GM15510 (cell line): ENCODE measurements around the gene CAPZA3.

ENCODE experiments used
- POLR2A ChIP-seq: IDR thresholded peaks from 3 replicates; pipeline ENCODE4 v1.6.1; 2011; ENCODE audit warnings: borderline replicate concordance; ENCODE audit not compliant: insufficient read length; ENCODE audit errors: extremely low read depth

Gene CAPZA3

DNA sequence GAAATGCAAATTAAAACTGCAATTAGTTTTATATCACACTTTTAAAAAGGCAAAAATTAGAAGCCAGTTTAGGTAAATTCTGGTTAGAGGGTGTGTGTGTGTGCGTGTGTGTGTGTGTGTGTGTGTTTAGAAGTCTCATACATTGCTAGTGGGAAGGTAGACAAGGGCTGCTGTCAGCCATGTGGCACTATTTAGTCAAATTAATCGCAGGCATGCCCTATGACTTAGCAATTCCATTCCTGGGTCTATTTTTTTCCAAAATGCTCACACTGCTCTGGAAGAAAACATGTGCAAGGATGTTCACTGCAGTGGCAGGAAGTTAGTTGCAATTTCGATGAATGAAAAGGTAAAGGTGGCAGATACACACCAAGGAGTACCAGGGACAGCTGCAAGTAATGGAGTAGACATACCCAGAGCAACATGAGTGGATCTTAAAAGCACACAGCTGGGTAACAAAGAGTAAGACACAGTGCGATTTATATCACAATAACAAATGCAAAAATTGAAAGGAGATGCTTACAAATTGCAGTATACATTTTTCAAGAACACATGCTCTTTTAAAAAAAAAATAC lies 11.6 kb downstream of the CAPZA3 start:
- no peak for TF ChIP-seq POLR2A

- no peak for TF ChIP-seq POLR2A
Measured at GRCh38 chr12:18750085-18750484, 12.2 kb downstream of the CAPZA3 start.

- TF ChIP-seq POLR2A: no peak
Measured at GRCh38 chr12:18751866-18752265, 13.9 kb downstream of the CAPZA3 start.

GRCh38 chr12:18752280-18752920 lies 14.5 kb downstream of the CAPZA3 start:
- no peak for TF ChIP-seq POLR2A

GRCh38 chr12:18752947-18753346 lies 15.0 kb downstream of the CAPZA3 start:
- no peak for TF ChIP-seq POLR2A

- no peak for TF ChIP-seq POLR2A
Measured at GRCh38 chr12:18753481-18754123, 15.7 kb downstream of the CAPZA3 start.

DNA sequence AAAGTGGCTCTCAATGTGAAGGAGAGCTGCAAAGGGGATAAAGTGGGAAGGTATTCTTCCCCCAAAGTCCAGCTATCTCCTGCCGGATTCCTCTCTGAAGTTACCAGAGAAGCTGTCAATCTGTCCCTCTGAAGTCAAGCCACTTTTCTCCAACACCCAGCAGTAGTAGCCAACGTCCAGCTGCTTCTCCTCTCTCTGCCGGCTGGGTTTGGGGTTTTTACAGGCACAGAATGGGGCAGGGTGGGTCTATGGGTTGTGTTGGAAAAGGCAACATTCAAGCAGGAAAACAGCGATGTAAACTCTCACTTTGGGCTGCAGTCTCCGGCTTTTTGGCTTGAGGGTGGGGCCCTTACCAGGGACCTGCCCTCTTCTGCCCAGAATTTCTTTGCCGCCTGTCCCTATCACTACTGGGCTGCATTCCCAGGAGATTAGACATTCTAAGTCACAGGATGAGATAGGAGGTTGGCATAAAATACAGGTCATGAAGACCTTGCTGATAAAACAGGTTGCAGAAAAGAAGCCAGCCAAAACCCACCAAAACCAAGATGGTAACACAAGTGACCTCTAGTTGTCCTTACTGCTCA lies 16.3 kb downstream of the CAPZA3 start:
- TF ChIP-seq POLR2A: no peak

GRCh38 chr12:18755341-18755740 lies 17.4 kb downstream of the CAPZA3 start:
- no peak for TF ChIP-seq POLR2A

DNA sequence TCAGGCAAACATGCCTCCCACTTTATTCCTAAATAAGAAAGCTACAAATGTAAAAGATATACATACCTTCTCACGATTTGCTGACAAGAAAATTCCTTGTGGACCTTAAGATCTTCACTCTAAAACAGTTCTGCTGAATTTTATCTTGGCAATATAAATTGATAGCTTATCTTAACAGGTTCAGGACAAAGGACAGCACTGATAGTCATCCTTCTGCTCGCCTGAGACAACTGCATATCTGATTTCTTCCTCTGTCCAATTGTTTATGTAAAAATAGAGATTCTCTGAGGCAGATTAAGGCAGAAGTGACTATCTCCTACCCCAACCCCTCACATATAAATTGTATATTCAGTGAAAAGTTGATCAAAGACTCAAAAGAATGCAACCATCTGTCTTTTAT lies 44.9 kb downstream of the CAPZA3 start:
- TF ChIP-seq POLR2A: no peak
